Measurements from ENCODE around the gene RBMS2.

Gene RBMS2

DNA sequence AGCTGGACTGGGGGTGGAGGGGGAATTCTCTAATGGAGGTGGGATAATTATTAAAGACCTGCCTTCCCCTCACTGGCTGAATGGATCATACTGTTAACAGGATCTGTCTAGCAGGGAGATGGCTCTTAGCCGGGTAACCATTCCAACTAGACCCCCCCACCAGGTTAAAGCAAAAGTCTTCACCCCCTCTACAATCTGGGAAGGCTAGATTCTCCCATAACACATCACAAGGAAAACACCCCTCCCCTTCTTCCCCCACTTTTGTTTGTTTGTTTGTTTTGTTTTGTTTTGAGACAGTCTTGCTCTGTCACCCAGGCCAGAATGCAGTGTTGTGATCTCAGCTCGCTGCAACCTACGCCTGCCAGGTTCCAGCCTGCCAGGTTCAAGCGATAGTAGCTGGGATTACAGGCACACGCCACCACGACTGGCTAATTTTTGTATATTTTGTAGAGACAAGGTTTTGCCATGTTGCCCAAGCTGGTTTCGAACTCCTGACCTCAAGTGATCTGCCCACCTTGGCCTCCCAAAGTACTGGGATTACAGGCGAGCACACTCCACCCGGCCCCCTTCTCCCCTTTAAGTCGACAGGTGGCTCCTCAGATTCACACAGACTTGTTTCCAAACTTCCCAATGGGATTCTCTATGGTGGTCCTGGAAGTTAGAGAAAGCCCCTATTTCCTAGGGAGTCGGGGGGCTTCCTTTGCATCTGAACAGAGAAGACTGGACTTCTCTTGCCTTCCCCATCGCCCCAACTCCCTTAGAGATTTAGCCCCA lies 112.0 kb downstream of the RBMS2 start:
- DNase-seq = no peak

DNA sequence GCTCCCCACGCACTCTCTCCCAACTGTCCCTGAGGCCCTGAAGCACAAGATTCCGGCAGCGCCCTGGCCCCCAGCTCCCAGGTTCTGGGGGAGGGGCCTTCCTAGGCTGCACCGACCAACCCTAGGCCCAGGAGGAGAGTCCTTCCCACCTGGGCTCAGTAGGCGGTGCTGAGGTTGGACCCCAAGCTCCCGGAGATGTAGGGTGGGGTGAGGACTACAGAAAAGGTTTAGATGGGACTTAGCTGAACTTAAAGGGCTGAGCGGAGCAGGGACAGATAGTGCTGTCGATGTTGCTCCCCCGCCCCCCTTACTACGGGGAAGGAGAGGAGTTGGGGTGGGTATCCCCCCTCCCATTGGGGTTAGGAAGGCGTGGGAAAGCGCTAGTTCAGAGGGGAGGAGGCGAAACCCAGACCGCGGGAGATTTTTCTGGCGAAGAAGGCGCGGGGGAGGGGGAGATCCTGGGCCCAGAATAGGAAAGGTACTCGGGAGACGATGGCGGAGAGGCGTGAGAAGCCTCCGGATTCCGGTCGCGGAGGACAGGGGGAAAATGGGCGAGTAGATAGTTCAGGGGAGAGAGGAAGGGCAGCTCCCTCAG lies 112.7 kb downstream of the RBMS2 start:
- DNase-seq = peak in 1 of 2 experiments; percentile 9

DNA sequence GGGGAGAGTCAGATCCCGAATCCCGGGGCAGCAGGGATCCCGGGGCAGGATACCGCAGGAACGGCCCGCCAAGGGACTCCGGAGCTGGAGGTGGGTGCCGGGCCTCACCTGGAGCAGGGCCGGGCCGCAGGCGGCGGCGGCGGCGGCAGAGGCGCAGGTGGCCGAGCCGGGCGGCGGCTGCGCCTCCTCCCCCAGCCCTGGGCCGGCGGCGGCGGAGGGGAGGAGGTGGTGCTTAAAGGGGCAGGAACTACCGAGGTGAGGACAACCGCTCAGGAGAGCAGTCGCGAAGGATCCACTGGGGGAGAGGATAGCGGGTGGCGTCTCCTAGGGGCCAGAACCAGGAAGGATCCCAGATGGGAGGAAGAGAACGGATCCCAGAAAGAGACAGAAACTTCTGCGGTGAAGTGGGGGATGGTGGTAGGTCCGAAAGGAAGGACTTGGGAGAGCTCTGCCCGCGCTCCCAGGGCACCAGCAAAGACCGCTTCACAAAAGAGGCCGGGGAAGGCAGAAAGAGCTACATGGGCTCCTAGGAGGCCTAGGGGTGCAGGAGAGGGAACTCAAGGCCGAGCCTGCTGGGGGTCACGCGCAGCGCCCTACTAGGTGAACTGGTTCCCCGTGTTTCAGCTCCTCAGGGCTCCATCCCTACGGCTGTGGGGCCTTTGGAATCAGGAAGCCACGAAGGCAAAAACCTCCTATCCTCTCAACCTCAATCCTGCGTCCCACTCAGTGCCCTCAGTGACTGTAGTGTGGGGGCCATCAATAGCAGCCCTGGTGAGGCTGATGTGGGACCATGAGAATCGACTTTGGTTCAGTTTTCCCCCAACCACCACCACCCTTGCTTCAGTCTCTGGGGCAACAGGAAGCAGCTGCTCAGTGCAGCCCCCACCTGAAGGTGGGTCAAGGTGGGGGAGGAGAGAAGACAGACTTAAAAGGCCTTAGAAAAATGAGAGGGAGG lies 113.5 kb downstream of the RBMS2 start:
- peak; percentile 44 to 51 for DNase-seq

DNA sequence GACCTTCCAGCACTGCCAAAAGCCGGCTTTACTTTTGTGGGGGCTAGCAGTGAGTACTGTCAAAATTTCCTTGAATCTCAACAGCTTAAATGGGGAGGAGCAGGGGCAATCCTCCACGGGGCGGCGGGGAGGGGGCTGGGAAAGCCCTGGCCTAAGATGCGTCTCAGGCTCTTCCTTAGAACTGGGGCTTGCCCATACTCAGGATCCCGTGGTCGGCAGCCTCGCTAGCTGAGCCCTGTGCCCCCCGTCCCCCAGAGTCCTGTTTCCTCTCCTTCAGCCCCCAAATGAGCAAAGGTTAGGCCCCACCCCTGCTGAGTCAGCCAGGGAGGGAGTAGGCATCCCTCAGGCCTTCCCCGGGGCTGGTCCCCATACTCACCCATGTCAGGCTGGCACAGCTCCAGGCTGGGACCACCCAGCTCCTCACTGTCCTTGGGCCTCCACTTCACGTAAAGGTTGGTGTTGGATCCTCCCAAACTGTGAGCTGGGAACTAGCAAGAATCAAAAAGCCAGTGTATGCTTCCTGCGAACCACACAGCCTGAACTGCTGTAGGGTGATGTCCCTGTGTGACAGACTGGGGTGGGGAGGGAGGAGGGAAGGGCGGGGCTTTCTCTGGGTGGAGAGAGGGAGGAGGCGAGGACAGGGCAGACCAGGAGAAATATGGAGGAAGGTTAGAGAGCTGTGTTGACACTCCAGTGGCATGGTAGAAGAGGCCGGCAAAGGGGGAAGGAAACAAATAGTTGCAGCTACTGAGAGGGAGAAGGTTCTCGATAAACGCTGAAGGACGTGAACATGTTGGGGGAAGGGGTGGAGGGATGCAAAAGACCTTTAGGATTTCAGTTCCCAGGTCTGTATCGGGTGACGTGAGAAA lies 114.4 kb downstream of the RBMS2 start:
- peak; percentile 84 to 86 for DNase-seq

DNA sequence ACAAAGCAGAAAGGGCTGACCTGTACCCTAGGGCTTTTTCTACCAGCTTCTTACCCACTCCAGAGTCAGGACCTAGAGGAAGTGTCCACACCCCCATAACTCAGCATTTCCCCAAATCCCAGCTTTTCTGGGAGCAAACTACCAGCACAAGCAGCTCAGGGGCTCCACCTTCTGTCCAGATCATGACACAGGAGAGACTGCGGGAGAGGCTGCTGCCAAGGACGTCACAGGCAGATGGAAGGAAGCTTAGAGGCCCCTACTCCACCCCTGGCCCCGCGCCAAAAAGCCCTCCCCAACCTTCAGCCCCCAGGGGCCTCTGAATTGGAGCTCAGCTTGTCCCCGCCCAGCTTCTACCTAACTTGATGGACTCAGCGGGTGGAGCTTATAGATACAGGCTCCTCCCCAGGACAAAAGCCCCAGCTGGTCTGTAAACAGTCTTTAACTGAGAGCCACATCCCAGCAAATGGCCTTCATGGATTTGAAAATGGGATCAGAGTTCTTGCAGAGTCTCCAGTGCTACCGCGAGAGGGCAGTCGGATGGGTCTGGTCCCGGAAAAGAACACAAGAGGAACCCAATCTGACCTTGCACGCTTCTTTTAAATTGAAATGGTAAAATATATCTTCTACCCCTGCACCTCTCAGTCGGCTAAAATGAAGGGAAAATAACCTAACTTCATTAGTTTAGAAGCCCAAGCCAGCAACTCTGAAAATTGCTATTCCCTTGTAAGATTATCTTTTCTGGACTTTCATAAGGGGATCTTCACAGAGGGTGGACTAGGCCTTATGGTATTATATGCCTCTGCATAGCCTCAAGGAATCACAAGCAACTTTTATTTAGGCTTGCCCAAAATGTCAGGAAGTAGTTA lies 115.3 kb downstream of the RBMS2 start:
- peak; percentile 82 for DNase-seq

DNA sequence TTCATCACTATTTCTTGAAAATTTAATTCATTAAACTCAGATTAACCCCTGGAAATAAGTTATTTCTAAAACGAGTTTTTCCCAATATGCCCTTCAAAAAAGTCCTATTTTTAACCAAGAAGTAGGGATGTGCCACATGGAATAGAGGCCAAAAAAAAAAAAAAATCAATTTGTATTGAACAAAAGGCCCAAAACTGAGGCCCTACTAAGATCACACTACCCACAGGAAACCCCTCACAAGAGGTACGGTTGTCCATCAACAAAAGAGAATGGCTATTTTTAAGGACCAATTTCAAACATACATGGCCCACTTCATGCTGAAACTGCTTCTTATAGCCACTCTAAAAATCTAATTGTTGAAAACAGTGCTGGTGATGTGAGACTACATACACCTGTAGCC lies 116.0 kb downstream of the RBMS2 start:
- no peak for DNase-seq

DNA sequence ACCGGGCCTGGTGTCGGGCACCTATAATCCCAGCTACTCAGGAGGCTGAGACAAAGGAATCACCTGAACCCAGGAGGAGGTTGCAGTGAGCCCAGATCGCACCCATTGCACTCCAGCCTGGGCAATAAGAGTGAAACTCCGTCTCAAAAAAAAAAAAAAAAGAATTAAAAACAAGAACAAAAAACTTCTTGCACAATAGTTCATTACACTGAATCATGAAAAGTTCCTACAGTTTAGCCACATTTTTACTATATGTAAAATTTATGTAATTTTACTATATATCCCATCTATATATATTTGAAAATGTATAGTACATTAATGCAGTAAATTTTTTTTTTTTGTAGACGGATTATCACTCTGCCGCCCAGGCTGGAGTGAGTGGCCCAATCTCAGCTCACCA lies 119.6 kb downstream of the RBMS2 start:
- no peak for DNase-seq

DNA sequence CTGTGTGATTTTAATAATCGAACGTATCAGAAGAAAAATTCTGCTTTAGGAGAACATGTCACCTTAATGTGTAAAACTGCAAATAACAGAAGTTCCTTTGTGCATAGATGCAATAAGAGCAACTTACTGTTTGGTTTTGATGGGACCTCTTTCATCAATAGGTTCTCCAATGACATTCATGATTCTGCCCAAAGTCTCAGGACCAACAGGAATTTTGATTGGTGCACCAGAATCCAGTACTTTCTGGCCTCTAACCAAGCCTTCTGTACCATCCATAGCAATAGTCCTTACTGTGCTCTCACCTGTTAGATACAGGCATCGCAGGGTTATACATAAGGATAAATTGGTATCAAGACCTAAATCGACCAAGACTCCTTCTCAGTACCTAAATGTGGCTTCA lies 123.0 kb downstream of the RBMS2 start:
- no peak for DNase-seq

DNA sequence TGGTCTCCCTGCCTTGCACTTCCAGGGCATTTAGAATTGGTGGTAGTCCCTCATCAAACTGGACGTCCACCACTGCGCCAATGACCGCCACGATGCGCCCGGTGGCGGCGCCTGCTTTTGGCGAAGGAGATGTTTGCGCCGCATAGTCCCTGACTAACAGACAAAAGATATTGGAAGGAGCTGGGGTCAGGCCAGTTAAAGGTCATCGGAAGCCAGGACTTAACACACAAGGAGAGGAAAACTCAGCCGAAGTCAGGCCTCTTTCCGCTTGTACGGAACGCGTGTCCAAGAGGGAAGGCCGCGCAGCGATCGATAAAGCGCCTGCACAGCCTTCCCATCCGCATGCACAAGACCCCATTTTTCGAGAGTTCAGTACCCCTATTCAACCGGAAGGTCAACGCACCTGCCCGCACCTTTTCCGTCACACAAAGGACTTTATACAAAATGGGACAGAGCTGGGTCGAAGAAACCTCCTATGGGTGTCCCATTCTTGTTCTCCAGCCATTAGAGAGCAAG lies 123.6 kb downstream of the RBMS2 start:
- no peak for DNase-seq

Data from activated CD4-positive, alpha-beta T cell treated with anti-CD3 and anti-CD28 coated beads, Interleukin-2, amount 50 U/mL, for 4 hours (primary cell).